Fibroblast of lung (primary cell): ENCODE data around the gene OVOL2.

Source experiments
- EZH2 ChIP-seq: IDR thresholded peaks from 2 replicates; pipeline ENCODE4 v1.5.1; 2012; ENCODE audit warnings: low read length, control low read depth, mild to moderate bottlenecking; ENCODE audit errors: missing control alignments
- TF ChIP-seq, protein P1 (sequence below), 2 donors: IDR thresholded peaks in 1 of 2; conservative IDR thresholded peaks in 1 of 2; 1 replicate in 1 of 2; 2 replicates in 1 of 2; pipeline ENCODE4 v1.5.1; 2011 to 2012; ENCODE audit warnings: low read length in 2 of 2, control low read depth in 1 of 2, inconsistent platforms in 1 of 2, low read depth in 1 of 2, mild to moderate bottlenecking in 1 of 2

DNA sequence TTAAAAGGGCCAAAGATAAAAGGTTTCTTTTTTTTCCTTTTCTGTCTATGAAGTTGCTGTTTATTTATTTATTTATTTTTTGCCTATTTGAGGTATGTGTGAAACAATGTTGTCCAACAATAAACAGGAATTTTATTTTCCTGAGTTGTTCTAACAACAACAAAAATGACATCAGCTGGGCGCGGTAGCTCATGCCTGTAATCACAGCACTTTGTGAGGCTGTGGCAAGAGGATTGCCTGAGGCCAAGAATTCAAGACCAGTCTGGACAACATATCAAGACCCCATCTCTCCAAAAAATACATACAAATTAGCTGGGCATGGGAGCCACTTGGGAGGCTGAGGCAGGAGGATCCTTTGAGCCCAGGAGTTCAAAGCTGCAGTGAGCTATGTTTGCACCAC is 44.8 kb downstream of the OVOL2 start:
- TF ChIP-seq, protein P1, sequence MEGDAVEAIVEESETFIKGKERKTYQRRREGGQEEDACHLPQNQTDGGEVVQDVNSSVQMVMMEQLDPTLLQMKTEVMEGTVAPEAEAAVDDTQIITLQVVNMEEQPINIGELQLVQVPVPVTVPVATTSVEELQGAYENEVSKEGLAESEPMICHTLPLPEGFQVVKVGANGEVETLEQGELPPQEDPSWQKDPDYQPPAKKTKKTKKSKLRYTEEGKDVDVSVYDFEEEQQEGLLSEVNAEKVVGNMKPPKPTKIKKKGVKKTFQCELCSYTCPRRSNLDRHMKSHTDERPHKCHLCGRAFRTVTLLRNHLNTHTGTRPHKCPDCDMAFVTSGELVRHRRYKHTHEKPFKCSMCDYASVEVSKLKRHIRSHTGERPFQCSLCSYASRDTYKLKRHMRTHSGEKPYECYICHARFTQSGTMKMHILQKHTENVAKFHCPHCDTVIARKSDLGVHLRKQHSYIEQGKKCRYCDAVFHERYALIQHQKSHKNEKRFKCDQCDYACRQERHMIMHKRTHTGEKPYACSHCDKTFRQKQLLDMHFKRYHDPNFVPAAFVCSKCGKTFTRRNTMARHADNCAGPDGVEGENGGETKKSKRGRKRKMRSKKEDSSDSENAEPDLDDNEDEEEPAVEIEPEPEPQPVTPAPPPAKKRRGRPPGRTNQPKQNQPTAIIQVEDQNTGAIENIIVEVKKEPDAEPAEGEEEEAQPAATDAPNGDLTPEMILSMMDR (conservative IDR thresholded peaks at IDR 0.05 in 1 of 2, IDR thresholded peaks at IDR 0.05 in 1 of 2; ENCODE audit: low read depth in 1 of 2, low read length in 2 of 2): no peak
- no peak for TF ChIP-seq EZH2
